Calu3 (cell line): ENCODE data around the gene ZNF768. TPM values are rescaled to one million over a fixed set of nuclear protein-coding genes. Genes with fewer than 3 reads are reported as not detected.

ENCODE experiments used
- BruUV-seq: library from RNA; stranded (reverse); fragments of 400-500 nt; replicated peaks from 2 replicates; lab custom pipeline; 2021; lab: Mats Ljungman, UMichigan
- CTCF ChIA-PET: fragments of 300-600 bp; sonication (Branson Sonifier 250); formaldehyde crosslinking; loops from one replicate; lab custom pipeline; 2022; ENCODE audit warnings: antibody characterized with exemption; lab: Charles Lee
- DNase-seq: peaks from one replicate; pipeline ENCODE4 v3.0.0; 2022
- H3K27ac Mint-ChIP-seq: one replicate; pipeline ENCODE4 v1.8.0; 2022; ENCODE audit warnings: mixed read lengths; ENCODE audit not compliant: unreplicated experiment
- H3K27me3 Mint-ChIP-seq: one replicate; pipeline ENCODE4 v1.8.0; 2022; ENCODE audit warnings: mixed read lengths; ENCODE audit not compliant: unreplicated experiment
- H3K36me3 Mint-ChIP-seq: one replicate; pipeline ENCODE4 v1.8.0; 2022; ENCODE audit warnings: mild to moderate bottlenecking, moderate library complexity, mixed read lengths; ENCODE audit not compliant: insufficient read depth, unreplicated experiment
- H3K4me1 Mint-ChIP-seq: one replicate; pipeline ENCODE4 v1.8.0; 2022; ENCODE audit warnings: mild to moderate bottlenecking, low read depth, mixed read lengths; ENCODE audit not compliant: unreplicated experiment
- H3K4me3 Mint-ChIP-seq: one replicate; pipeline ENCODE4 v1.8.0; 2022; ENCODE audit warnings: mild to moderate bottlenecking, low read depth, moderate library complexity, mixed read lengths; ENCODE audit not compliant: unreplicated experiment
- H3K9me3 Mint-ChIP-seq: one replicate; pipeline ENCODE4 v1.8.0; 2022; ENCODE audit warnings: low read depth, mixed read lengths; ENCODE audit not compliant: unreplicated experiment
- CTCF ChIP-seq: fragments of 200-600 bp; IDR thresholded peaks from one replicate; pipeline ENCODE4 v1.8.0; 2022; ENCODE audit warnings: antibody characterized with exemption; ENCODE audit not compliant: unreplicated experiment
- intact Hi-C: fragments of 100-400 bp; cut with micrococcal nuclease; formaldehyde crosslinking; loops from one replicate; pipeline ENCODE4 v1.10.0; 2022; ENCODE audit not compliant: unreplicated experiment
- total RNA-seq: library from RNA; stranded (reverse); gene quantifications from 2 replicates; pipeline ENCODE4 v1.2.3, GENCODE V29; 2022

ZNF768 gene
- total RNA-seq, 1 experiment from 2014 or later, result 40.8 TPM

- no peak for DNase-seq
- Mint-ChIP-seq H3K4me1 (peaks cover 33% of the 10 kb centered on the region), H3K27me3 (no peaks in the 10 kb centered on the region), H3K4me3 (no peak overlapping the region), H3K36me3 (peaks cover 69% of the 10 kb centered on the region), H3K27ac (no peak overlapping the region), H3K9me3 (no peaks in the 10 kb centered on the region)
- CTCF ChIA-PET, result no interaction called here
- BruUV-seq, result no TSS peak
- no peak for TF ChIP-seq CTCF
- intact Hi-C loops, result no loop called here
Measured at GRCh38 chr16:30530163-30531037, 4.0 kb upstream of the ZNF768 start.

- DNase-seq, result no peak
- H3K27ac Mint-ChIP-seq, result no peak overlapping the region
- no peak overlapping the region for H3K4me3 Mint-ChIP-seq
- CTCF ChIA-PET, result interaction anchor here (0.6 kb wide), 2 partner anchors 28 to 56 kb away, joined by 3 read pairs; no protein-coding TSS in a partner anchor
- intact Hi-C loops, result loop anchor here (5.0 kb wide), 1 partner anchor 82 kb away; the partner anchor contains the start of gene SEPHS2
- TF ChIP-seq CTCF, result no peak
- H3K36me3 Mint-ChIP-seq, result peaks cover 64% of the 10 kb centered on the region
- H3K27me3 Mint-ChIP-seq, result no peaks in the 10 kb centered on the region
- no TSS peak for BruUV-seq
- no peaks in the 10 kb centered on the region for H3K9me3 Mint-ChIP-seq
- peaks cover 26% of the 10 kb centered on the region for H3K4me1 Mint-ChIP-seq
Measured at GRCh38 chr16:30528799-30529457, 2.6 kb upstream of the ZNF768 start.

GRCh38 chr16:30527635-30528178 lies 1.3 kb upstream of the ZNF768 start:
- Mint-ChIP-seq H3K9me3 (no peaks in the 10 kb centered on the region), H3K36me3 (peaks cover 57% of the 10 kb centered on the region), H3K4me1 (peaks cover 20% of the 10 kb centered on the region), H3K27me3 (no peaks in the 10 kb centered on the region), H3K27ac (peak overlapping the region; percentile 76), H3K4me3 (peak overlapping the region; percentile 83)
- CTCF ChIA-PET, result interaction anchor here (0.7 to 1.1 kb wide), 4 partner anchors 71 to 278 kb away, joined by 3 to 14 read pairs (median 4); partner anchors contain the start of gene DCTPP1
- DNase-seq, result no peak
- BruUV-seq, result TSS peak; percentile 87
- intact Hi-C loops, result loop anchor here (5.0 kb wide), 1 partner anchor 80 kb away; the partner anchor contains the start of gene SEPHS2
- TF ChIP-seq CTCF, result no peak

- TF ChIP-seq CTCF, result peak; percentile 47
- H3K27ac Mint-ChIP-seq, result peak overlapping the region; percentile 76
Measured at GRCh38 chr16:30526823-30527634, 663 bp upstream of the ZNF768 start.

More at GRCh38 chr16:30526823-30527634, 663 bp upstream of the ZNF768 start:
- H3K9me3 Mint-ChIP-seq, result no peaks in the 10 kb centered on the region
- DNase-seq, result peak; percentile 99
- peak overlapping the region; percentile 83 for H3K4me3 Mint-ChIP-seq
- peaks cover 56% of the 10 kb centered on the region for H3K36me3 Mint-ChIP-seq
- CTCF ChIA-PET, result interaction anchor here (0.6 to 1.1 kb wide), 8 partner anchors 8 to 279 kb away, joined by 3 to 14 read pairs (median 4); partner anchors contain the start of gene DCTPP1
- BruUV-seq, result no TSS peak
- H3K27me3 Mint-ChIP-seq, result no peaks in the 10 kb centered on the region
- intact Hi-C loops, result loop anchor here (5.0 kb wide), 1 partner anchor 80 kb away; the partner anchor contains the start of gene SEPHS2
- peaks cover 26% of the 10 kb centered on the region for H3K4me1 Mint-ChIP-seq
